Choroid plexus epithelial cell (primary cell): ENCODE measurements around the gene OR2V2.
A peak's percentile ranks its signal among the peaks of the same experiment; 100 is the strongest.

Source experiments
- DNase-seq: peaks from one replicate; pipeline ENCODE4 v3.0.0-alpha.2; 2010; ENCODE audit warnings: low read depth
- H3K4me3 ChIP-seq: 2 replicates; pipeline ENCODE4 v1.5.1; 2011; ENCODE audit warnings: low read depth, mild to moderate bottlenecking, control low read depth, low read length, moderate library complexity
- CTCF ChIP-seq: conservative IDR thresholded peaks from 2 replicates; pipeline ENCODE4 v1.5.1; 2011; ENCODE audit warnings: low read depth, mild to moderate bottlenecking, control low read depth, inconsistent platforms, low read length, moderate library complexity

The OR2V2 gene

GRCh38 chr5:181161534-181162175 is 14.3 kb downstream of the OR2V2 start:
- no peak for TF ChIP-seq CTCF
- DNase-seq = no peak

GRCh38 chr5:181163487-181164075 is 16.2 kb downstream of the OR2V2 start:
- H3K4me3 ChIP-seq = peak overlapping the region; percentile 13
- DNase-seq = no peak
- TF ChIP-seq CTCF = no peak

More at GRCh38 chr5:181161534-181162175, 14.3 kb downstream of the OR2V2 start:
- peak overlapping the region; percentile 42 for H3K4me3 ChIP-seq

- no peak for DNase-seq
- no peak for TF ChIP-seq CTCF
Observed at GRCh38 chr5:181164076-181164952, 16.9 kb downstream of the OR2V2 start.

GRCh38 chr5:181166812-181167733 is 19.7 kb downstream of the OR2V2 start:
- no peak for DNase-seq
- TF ChIP-seq CTCF = no peak

More at GRCh38 chr5:181164076-181164952, 16.9 kb downstream of the OR2V2 start:
- H3K4me3 ChIP-seq = no peak overlapping the region

GRCh38 chr5:181167814-181168488 is 20.6 kb downstream of the OR2V2 start:
- TF ChIP-seq CTCF = peak; percentile 53
- H3K4me3 ChIP-seq = no peak overlapping the region
- DNase-seq = no peak

More at GRCh38 chr5:181166812-181167733, 19.7 kb downstream of the OR2V2 start:
- H3K4me3 ChIP-seq = no peak overlapping the region
